ENCODE measurements around the gene SLC26A11.

Gene SLC26A11

DNA sequence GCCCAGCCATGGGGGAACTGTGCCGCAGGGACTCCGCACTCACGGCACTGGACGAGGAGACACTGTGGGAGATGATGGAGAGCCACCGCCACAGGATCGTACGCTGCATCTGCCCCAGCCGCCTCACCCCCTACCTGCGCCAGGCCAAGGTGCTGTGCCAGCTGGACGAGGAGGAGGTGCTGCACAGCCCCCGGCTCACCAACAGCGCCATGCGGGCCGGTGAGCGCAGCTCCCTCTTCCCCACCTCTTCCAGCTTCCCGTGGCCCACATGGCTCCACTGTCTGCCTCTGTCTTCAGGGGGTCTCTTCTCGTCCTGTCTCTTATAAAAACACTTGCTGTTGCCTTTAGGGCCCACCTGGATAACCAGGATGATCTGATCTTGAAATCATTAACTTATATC is 38.8 kb upstream of the SLC26A11 start:
- no peak for DNase-seq (ENCODE audit: low spot score)
- TF ChIP-seq, protein P1, sequence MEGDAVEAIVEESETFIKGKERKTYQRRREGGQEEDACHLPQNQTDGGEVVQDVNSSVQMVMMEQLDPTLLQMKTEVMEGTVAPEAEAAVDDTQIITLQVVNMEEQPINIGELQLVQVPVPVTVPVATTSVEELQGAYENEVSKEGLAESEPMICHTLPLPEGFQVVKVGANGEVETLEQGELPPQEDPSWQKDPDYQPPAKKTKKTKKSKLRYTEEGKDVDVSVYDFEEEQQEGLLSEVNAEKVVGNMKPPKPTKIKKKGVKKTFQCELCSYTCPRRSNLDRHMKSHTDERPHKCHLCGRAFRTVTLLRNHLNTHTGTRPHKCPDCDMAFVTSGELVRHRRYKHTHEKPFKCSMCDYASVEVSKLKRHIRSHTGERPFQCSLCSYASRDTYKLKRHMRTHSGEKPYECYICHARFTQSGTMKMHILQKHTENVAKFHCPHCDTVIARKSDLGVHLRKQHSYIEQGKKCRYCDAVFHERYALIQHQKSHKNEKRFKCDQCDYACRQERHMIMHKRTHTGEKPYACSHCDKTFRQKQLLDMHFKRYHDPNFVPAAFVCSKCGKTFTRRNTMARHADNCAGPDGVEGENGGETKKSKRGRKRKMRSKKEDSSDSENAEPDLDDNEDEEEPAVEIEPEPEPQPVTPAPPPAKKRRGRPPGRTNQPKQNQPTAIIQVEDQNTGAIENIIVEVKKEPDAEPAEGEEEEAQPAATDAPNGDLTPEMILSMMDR (IDR thresholded peaks at IDR 0.05; ENCODE audit: extremely low read depth, missing control alignments): no peak

DNA sequence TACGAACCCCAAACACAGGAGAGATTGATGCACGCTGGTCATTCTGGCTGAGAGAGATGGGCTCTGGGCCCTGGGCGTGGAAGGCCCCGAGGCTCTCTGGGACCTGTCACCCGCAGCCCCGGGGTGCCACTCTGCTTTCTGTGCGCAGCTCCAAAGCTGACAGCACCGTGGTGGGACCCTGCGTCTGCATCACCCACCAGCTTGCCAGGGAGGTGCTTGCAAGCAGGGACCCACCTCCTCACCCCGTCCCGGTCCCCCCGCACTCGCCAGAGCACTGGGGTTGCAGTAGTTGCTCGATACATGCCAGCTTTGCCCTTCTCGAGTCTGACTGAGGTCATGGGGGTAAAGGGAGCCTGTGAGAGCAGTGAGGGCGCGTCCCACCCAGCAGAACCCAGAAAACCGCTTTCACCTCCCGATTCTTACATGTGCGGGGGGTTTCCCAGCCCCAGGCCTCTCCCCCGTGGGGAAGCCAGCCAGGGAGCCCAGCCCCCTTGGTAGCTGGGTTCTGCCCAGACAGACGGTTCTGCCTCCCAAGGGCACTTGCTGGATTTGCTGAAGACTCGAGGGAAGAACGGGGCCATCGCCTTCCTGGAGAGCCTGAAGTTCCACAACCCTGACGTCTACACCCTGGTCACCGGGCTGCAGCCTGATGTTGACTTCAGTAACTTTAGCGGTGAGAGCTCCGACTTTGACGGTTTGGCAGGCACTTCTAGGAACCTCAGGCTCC is 37.9 kb upstream of the SLC26A11 start:
- TF ChIP-seq, protein P1 (IDR thresholded peaks at IDR 0.05; ENCODE audit: extremely low read depth, missing control alignments): no peak
- no peak for DNase-seq (ENCODE audit: low spot score)

- DNase-seq (ENCODE audit: low spot score): no peak
- TF ChIP-seq, protein P1 (IDR thresholded peaks at IDR 0.05; ENCODE audit: extremely low read depth, missing control alignments): no peak
These were observed 37.4 kb upstream of the SLC26A11 start for GRCh38 chr17:80182845-80183223.

DNA sequence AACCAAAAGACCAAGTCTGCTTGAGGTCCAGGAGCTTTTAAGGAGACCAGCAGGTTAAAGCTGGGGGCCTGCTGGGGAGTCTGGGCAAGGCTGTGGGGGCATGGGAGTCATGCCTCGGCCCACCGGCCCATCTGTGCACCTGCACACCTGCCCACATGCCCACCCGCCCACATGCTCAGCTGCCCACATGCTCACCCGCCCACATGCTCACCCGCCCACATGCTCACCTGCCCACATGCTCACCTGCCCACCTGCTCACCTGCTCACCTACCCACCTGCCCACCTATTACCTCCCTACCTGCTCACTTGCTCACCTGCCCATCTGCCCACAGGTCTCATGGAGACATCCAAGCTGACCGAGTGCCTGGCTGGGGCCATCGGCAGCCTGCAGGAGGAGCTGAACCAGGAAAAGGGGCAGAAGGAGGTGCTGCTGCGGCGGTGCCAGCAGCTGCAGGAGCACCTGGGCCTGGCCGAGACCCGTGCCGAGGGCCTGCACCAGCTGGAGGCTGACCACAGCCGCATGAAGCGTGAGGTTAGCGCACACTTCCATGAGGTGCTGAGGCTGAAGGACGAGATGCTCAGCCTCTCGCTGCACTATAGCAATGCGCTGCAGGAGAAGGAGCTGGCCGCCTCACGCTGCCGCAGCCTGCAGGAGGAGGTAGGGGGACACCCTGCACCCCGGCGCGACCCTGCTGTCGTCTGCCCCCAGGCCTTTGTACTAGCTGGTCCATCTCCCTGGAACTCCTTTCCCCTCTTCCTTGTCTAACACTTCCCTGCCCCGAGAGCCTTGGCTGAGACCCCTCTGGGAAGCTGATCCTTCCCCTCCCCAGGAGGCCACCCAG is 36.4 kb upstream of the SLC26A11 start:
- TF ChIP-seq, protein P1 (IDR thresholded peaks at IDR 0.05; ENCODE audit: extremely low read depth, missing control alignments): no peak
- DNase-seq (ENCODE audit: low spot score): no peak

DNA sequence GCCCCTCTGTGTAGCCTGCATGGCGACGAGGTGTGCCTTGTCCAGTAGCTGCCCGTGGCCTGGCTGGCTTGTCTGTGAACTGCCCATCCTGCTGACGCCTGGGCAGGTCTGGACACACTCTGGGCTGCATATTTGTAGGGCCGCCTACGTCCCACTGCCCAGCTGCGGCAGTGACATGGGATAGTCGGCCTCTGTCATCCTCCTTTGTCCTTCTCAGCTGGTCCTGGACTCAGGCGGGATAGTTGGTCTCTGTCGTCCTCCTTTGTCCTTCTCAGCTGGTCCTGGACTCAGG is 35.9 kb upstream of the SLC26A11 start:
- DNase-seq (ENCODE audit: low spot score): no peak

DNA sequence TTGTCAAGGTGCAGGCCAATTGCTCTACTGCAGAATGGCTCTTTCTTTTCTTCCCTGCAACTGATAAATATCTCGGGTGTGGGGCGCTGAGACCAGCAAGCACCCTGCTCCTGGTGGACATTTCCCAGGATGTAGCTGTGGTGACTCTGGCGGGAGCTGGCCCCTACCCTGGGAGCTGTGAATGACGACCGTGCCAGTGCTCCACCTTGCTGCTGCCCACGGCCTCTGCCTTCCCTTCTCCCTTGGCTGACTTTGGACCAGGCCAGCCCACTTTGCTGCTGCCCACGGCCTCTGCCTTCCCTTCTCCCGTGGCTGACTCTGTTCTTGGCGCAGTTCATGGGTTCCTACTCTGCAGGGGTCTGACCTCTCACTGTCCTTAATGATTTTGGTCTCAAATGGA is 34.3 kb upstream of the SLC26A11 start:
- no peak for DNase-seq (ENCODE audit: low spot score)
- TF ChIP-seq, protein P1 (IDR thresholded peaks at IDR 0.05; ENCODE audit: extremely low read depth, missing control alignments): no peak

More for the DNA sequence above, 35.9 kb upstream of the SLC26A11 start:
- TF ChIP-seq, protein P1 (IDR thresholded peaks at IDR 0.05; ENCODE audit: extremely low read depth, missing control alignments): no peak

- TF ChIP-seq, protein P1 (IDR thresholded peaks at IDR 0.05; ENCODE audit: extremely low read depth, missing control alignments): no peak
- DNase-seq (ENCODE audit: low spot score): no peak
These were observed 33.1 kb upstream of the SLC26A11 start for GRCh38 chr17:80187090-80187489.

Measured in GM20000 (cell line).